ENCODE measurements around the gene FGF1.
"Not testable (repeated sequence)": the region's sequence is repeated elsewhere in the genome, so short reads cannot be mapped to it uniquely, and the experiment has no call there.

FGF1 gene

DNA sequence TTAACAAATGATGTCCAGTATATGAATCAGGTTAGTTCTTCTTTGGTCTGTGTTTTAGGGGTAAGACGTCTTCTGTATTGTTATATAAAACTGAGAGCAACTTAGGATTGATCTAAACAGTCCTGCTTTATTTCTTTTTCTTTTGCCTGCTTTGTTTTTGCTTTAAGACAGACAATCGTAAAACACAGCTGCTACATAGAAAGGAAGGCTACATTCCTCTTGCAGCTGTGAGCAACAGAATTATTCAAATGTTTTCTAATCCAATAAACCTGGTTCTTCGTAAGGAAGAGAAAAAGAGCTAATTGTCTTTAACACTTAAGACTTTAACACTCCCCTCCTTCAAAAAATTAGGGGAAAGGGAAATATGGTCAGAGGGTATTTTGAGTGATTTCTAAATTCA lies 14.6 kb downstream of the FGF1 start:
- no peak for DNase-seq (ENCODE audit: low read depth in 2 of 2)

DNA sequence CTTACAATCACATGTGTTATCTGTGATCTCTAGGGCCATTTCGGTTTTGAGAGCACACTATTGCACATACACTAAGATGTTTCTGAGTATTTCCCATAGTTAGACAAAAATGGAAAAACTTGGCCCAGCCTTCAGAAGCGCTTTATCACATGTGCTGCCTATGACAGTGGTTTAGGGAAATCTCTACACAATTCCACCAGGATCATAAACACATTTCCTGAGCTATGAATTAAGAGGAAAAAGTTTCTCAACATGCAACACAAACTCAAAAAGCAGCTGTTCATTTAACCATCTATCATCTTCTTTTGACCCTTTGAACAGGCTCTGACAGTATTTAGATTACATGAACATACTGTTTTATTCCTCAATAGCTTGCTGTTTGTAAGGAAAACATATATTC lies 15.1 kb downstream of the FGF1 start:
- peak; percentile 69 to 70 for DNase-seq (ENCODE audit: low read depth in 2 of 2)

- DNase-seq (ENCODE audit: low read depth in 2 of 2): no peak
Measured at GRCh38 chr5:142669477-142669876, 16.4 kb downstream of the FGF1 start.

DNA sequence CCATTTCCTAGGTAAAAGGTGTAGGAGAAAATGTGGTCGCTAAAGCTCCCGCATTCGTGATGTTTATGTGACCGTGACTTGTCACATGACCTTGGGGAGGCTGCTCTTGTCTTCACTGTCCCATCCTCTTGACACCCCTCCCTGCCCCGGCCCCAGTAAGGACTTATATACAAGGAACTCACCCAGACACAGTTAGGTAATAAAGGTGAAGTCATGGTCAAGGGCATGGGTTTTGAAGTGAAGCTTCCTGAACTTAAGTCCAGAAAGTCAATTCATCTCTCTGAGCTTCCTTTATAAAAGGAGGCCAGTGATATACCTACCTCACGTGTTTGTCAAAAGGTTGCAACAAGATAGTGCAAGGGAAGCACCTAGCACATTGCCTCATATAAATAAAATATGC lies 17.6 kb downstream of the FGF1 start:
- DNase-seq (ENCODE audit: low read depth in 2 of 2): no peak

- no peak for DNase-seq (ENCODE audit: low read depth in 2 of 2)
Measured at GRCh38 chr5:142667831-142668230, 18.1 kb downstream of the FGF1 start.

GRCh38 chr5:142664636-142665035 lies 21.3 kb downstream of the FGF1 start:
- no peak for DNase-seq (ENCODE audit: low read depth in 2 of 2)

DNA sequence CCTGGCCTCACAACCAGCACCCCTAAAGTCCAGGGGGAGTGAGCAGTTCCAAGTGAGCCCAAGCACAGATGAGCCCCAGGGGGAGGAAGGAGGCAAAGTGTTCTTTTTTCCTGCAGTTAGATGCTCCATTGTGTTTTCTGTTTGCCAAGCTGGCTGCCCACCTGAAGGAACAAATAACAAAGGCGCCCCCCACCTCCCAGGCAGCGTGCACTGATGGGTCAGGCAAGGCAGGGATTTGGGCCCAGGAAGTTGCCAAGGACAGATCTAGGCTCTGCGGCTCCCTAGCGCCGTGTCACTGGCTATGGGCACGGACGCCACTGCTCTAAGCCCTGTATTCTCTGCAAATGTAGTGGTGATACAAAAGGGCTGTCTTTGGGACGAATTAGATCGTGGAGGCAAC lies 21.8 kb downstream of the FGF1 start:
- DNase-seq (ENCODE audit: low read depth in 2 of 2): no peak

GRCh38 chr5:142663246-142663645 lies 22.6 kb downstream of the FGF1 start:
- DNase-seq (ENCODE audit: low read depth in 2 of 2): no peak

GRCh38 chr5:142661957-142662356 lies 23.9 kb downstream of the FGF1 start:
- no peak for DNase-seq (ENCODE audit: low read depth in 2 of 2)

GRCh38 chr5:142661143-142661542 lies 24.7 kb downstream of the FGF1 start:
- no peak for DNase-seq (ENCODE audit: low read depth in 2 of 2)

DNA sequence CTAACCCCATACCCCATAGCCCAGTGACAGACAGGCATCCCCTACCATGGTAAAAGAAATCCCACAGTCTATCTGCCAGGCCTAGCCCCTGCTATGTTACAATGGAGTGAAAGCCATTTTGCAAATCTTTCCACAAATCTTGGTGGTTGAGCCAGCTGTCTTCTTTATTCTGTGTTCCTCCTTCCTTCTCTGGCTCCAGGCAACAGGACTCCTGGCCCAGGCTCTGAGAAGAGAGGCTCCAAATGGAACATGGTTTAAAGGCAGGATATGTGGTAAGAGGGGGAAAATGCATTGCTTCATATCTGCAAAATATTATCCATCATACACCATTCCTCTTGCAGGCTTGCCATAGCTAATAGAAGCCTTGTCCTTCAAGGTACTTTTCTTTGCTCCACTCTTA lies 25.2 kb downstream of the FGF1 start:
- no peak for DNase-seq (ENCODE audit: low read depth in 2 of 2)

DNA sequence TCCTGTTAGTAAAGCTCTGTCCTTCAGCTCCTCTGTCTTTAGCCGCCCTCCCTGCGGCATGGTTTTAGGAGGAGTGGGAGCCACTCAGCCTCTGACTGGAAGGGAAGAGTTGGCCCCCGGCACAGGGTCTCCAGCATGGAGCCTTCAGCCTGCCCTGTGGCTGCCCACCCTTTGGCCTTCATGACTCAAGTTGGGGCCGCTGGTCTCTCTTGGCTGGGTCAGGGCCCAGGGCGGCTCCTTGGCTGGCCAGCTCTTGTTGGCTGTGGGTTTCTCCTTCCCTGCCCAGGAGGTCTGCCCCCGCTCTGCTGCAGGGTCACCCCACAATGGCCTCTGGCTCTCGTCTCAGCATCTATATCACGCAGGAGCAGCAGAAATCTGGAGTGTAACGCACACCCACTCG lies 25.7 kb downstream of the FGF1 start:
- DNase-seq (ENCODE audit: low read depth in 2 of 2): no peak

DNA sequence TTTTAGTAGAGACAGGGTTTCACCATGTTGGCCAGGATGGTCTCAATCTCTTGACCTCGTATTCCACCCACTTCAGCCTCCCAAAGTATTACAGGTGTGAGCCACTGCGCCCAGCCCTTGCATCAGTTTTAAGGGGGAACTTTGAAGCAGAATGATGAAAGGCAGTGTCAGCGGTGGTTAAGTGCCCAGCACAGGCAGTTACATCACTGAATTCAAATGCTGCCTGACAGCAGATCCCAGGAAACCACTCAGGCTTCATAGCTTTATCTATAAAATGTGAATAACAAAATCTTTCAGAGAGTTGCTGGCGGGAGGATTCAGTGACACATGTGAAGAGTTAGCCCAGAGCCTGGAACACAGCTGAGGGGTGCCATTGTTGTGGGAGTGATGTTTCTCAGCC lies 26.5 kb downstream of the FGF1 start:
- no peak for DNase-seq (ENCODE audit: low read depth in 2 of 2)

GRCh38 chr5:142658278-142658677 lies 27.6 kb downstream of the FGF1 start:
- no peak for DNase-seq (ENCODE audit: low read depth in 2 of 2)

- DNase-seq (ENCODE audit: low read depth in 2 of 2): no peak
Measured at GRCh38 chr5:142657446-142657845, 28.4 kb downstream of the FGF1 start.

GRCh38 chr5:142655339-142656267 lies 30.3 kb downstream of the FGF1 start:
- DNase-seq (ENCODE audit: low read depth in 2 of 2): peak in 1 of 2 experiments; percentile 54

GRCh38 chr5:142654578-142655058 lies 31.3 kb downstream of the FGF1 start:
- DNase-seq (ENCODE audit: low read depth in 2 of 2): no peak

DNA sequence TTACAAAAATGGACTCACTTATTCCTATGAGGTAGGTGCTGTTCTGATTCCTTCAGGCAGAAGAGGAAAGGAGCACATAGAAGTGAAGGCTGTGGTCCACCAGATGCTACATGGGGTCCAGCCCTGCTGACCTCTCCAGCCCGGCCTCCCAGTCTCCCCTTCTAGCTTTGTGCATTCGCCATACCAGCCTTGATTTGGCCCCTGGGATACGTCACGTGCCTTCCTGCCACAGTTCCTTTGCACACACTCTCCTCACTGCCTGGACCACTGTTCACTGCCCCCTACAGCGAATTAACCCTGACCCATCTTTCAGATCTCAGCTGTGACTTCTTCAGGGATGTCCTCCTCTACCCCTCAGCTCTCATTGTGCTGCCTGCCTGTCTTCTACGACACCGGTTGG lies 32.6 kb downstream of the FGF1 start:
- no peak for DNase-seq (ENCODE audit: low read depth in 2 of 2)

DNA sequence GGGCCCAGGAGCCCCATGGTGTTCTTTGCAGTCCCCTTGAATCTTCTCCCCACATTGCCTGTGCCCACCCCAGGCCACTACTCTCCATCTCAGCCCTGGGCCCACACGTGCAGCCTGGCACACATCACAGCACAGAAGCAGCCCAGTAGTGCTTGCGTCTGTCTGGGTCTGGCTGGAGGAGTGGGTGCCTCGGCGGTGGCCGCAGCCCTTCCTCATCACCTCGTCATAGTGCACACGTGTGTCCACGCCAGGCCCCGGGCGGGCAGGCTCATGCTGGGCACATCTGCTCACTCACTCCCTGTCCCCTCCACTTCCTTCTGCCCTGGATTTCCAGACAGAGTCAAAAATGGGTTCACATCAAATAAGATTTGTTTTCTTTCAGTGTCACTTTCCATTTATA lies 33.3 kb downstream of the FGF1 start:
- DNase-seq (ENCODE audit: low read depth in 2 of 2): no peak

DNA sequence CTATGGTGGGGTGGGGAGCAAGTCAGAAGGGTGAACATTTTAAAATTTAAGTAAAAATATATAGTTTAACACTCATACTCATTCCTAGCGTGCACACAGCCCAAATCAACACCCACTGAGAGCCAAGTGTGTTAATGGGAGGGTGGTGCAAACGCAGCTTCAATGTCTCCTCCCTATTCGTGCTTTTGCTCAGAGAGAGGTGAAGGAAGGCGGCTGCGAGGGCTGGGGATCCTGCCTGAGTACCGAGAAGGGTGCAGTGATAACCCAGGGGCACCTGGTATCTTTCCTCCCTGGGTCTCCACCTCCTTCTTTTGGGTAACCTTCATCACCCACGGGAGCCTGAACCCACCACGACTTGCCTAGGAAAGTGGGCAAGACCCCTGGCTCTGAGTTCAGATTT lies 35.0 kb downstream of the FGF1 start:
- DNase-seq (ENCODE audit: low read depth in 2 of 2): no peak

GRCh38 chr5:142650060-142650459 lies 35.8 kb downstream of the FGF1 start:
- no peak for DNase-seq (ENCODE audit: low read depth in 2 of 2)

DNA sequence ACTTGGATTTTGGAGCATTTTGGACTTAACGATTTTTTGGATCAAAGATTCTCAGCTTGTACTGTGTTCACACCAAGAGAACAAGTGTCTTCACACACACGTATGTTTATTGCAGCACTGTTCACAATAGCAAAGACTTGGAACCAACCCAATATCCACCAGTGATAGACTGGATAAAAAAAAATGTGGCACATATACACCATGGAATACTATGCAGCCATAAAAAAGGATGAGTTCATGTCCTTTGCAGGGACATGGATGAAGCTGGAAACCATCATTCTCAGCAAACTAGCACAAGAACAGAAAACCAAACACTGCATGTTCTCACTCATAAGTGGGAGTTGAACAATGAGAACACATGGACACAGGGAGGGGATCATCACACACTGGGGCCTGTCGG lies 37.8 kb downstream of the FGF1 start:
- not testable (repeated sequence) for DNase-seq (ENCODE audit: low read depth in 2 of 2)

DNA sequence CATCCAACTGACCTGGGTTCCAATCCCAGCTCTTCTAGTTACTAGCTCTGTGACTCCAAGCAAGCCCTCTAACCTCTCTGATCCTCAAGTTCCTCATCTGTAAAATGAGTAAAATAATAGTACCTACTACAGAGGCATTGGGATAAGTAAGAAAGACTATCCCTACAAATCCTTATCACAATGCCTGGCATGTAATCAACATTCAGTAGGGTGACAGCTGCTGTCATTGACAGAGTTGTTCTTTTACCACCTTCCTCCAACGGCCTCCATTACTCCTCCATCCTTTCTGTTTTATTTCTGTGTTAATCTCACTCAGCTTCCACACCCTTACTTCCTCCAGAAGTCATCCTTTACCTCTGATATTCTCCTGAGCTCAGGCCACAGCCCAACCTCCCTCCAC lies 40.4 kb downstream of the FGF1 start:
- no peak for DNase-seq (ENCODE audit: low read depth in 2 of 2)
